ENCODE data around the gene COPS7B.

COPS7B gene

DNA sequence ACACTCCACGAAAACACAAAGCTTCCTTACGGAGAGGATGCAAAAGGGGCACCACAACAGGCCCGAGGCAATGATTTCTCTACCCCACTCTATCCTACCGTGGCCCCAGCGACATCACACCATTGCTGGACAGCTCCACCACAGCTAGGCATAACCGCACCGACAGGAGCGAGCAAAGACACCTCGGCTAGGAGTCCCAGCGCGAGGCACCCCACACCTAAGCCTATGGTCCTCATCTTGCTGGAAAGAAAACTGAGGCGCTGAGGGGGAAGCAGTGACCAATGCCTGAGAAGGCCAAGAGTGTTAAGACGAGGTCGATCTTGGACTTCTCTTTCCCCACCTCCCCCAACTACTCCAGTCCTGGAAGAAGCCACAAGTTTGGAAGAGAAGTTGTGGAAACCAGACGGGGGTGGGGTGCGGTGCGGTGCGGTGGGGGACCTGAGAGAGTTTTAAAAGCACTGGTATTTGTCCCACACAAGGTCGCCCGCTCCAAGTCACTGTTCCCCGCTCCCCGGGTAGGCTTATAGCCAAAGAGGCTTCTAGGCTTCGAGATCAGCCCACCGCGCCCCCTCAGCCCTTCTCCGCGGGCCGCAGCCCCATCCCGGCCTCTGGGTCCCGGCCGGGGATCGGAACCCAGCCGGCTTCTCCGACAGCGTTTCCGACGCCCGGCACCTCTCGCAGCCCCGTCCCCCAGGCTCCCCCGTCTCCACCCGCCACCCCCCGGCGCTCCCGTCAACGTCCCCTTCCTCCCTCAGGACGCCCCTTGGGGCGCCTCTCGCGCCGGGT lies 5.9 kb upstream of the COPS7B start:
- peak overlapping the region; percentile 96 for H3K4me3 ChIP-seq (ENCODE audit: low read length)
- TF ChIP-seq, protein P1, sequence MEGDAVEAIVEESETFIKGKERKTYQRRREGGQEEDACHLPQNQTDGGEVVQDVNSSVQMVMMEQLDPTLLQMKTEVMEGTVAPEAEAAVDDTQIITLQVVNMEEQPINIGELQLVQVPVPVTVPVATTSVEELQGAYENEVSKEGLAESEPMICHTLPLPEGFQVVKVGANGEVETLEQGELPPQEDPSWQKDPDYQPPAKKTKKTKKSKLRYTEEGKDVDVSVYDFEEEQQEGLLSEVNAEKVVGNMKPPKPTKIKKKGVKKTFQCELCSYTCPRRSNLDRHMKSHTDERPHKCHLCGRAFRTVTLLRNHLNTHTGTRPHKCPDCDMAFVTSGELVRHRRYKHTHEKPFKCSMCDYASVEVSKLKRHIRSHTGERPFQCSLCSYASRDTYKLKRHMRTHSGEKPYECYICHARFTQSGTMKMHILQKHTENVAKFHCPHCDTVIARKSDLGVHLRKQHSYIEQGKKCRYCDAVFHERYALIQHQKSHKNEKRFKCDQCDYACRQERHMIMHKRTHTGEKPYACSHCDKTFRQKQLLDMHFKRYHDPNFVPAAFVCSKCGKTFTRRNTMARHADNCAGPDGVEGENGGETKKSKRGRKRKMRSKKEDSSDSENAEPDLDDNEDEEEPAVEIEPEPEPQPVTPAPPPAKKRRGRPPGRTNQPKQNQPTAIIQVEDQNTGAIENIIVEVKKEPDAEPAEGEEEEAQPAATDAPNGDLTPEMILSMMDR (conservative IDR thresholded peaks at IDR 0.05; ENCODE audit: low read depth, low read length): no peak
- DNase-seq (ENCODE audit: low read depth): no peak

GRCh38 chr2:231780909-231781797 lies 5.1 kb upstream of the COPS7B start, which contains the start of gene PDE6D:
Gene PDE6D, minus strand, starts transcription at chr2:231781282. Its CDS starts 168 bp downstream, at chr2:231781114.
- peak within 1 kb of the TSS; percentile 96 for H3K4me3 ChIP-seq (ENCODE audit: low read length)
- TF ChIP-seq, protein P1 (conservative IDR thresholded peaks at IDR 0.05; ENCODE audit: low read depth, low read length): no peak
- peak; percentile 95 for DNase-seq (ENCODE audit: low read depth)

DNA sequence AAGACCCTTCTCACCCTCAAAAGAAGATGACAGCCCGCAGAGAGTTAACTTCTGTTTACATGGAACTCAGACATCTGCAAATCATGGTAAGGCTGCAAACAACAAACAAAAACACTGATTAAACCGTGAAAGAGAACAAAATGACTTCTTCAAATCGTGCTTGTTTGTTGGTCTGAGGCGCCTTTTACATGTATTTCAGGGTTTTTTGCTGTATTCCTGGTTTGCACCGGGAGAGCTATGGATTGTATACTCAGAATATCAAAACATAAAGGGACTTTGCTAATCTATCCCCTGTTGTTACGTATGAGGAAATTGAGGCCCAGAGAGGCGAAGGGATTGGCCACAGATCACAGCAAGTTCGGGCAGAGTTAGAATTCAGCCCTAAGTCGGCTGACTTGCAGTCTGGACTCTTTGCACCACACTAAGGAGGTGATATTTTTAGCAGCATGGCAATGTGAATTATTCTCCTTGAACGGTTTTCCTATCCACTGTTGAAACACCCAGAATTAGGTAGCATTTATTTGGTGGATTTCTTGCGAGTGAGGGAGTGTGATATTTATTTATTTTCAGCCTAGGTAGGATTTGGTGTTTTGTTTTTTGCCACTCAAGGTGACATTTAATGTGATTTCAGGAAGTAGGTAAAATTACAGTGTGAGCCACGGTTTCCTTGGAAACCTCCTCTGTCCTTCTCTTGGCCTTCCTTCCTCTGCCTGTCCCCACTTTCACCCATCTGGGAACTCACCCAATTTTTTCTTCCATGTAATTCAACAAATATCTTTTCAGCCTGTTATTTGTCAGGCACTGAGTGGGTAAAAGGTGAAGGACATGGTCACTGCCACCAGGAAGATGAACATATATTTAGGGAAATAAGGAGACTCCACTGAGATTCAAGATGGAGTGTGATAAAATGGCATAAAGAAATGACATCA lies 4.2 kb upstream of the COPS7B start:
- DNase-seq (ENCODE audit: low read depth): no peak
- TF ChIP-seq, protein P1 (conservative IDR thresholded peaks at IDR 0.05; ENCODE audit: low read depth, low read length): no peak

DNA sequence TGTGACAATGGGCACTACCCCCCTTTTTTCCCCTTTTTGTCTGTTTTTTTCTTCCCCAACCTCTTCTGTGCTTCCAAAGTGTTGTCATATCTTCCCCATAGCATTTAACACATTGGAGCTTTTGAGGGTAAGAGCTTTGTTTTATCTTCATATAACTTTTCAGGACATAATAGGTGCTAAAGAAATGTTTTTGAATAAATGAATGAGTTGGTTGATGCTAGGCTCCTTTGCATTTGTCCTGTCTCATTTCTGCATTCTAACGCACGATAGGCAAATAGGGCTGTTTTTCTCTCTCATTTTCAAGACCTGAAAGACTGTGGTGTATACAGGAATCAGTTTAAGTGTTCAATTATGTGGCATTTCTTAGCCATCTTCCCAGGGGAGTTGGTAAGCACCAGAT lies 832 bp upstream of the COPS7B start:
- peak overlapping the region; percentile 88 for H3K4me3 ChIP-seq (ENCODE audit: low read length)
- TF ChIP-seq, protein P1 (conservative IDR thresholded peaks at IDR 0.05; ENCODE audit: low read depth, low read length): no peak
- DNase-seq (ENCODE audit: low read depth): no peak

More for the DNA sequence above, 4.2 kb upstream of the COPS7B start:
- H3K4me3 ChIP-seq (ENCODE audit: low read length): peak overlapping the region; percentile 96

- peak overlapping the region; percentile 88 for H3K4me3 ChIP-seq (ENCODE audit: low read length)
- DNase-seq (ENCODE audit: low read depth): no peak
- TF ChIP-seq, protein P1 (conservative IDR thresholded peaks at IDR 0.05; ENCODE audit: low read depth, low read length): no peak
Observed at GRCh38 chr2:231785822-231786176, 446 bp upstream of the COPS7B start.

DNA sequence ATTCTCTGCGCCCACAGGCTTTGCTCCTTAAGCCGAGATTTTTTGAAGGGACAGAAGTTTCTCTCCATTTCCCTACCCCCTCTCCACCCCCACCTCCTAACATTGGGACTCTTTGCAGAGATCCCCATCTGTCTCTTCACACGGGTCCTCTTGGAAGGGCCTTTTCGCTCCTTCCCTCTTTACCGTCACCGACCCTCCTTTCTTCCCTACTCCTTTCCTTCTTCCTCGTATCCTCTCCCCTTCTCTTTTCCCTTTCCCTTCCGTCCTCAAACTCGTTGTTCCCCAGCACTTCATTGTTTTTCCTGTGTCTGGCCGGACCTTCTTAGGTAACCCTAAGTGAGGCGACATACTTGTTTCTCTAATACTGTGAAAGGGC lies 660 bp downstream of the COPS7B start:
- DNase-seq (ENCODE audit: low read depth): no peak
- TF ChIP-seq, protein P1 (conservative IDR thresholded peaks at IDR 0.05; ENCODE audit: low read depth, low read length): no peak
- peak overlapping the region; percentile 88 for H3K4me3 ChIP-seq (ENCODE audit: low read length)
